ENCODE data around the gene ICAM3. TPM values are rescaled to one million over a fixed set of nuclear protein-coding genes. Genes with fewer than 3 reads are reported as not detected.

Gene ICAM3
- total RNA-seq, 4 donors from 2014 or later: 2.9 to 10.9 (median 5.2) TPM

GRCh38 chr19:10306327-10306726, 33.1 kb downstream of the ICAM3 start:
- no peaks in the 10 kb centered on the region for H3K9me3 ChIP-seq
- intact Hi-C loops (cut with DNase I): no loop called here
- peaks cover 0 to 17% (median 0%) of the 10 kb centered on the region in 4 donors for H3K27me3 ChIP-seq
- peaks cover 0 to 23% (median 13%) of the 10 kb centered on the region in 4 donors for H3K36me3 ChIP-seq
- no peak for TF ChIP-seq EP300 (IDR thresholded peaks at IDR 0.05)
- H3K4me1 ChIP-seq: no peaks in the 10 kb centered on the region
- no peak overlapping the region for H3K4me3 ChIP-seq
- no peak for DNase-seq (ENCODE audit: extremely low spot score)
- 90% methylated on average over 5 of the region's 5 CpGs for WGBS
- no peak overlapping the region for H3K27ac ChIP-seq (replicated peaks in 1 of 4)

DNA sequence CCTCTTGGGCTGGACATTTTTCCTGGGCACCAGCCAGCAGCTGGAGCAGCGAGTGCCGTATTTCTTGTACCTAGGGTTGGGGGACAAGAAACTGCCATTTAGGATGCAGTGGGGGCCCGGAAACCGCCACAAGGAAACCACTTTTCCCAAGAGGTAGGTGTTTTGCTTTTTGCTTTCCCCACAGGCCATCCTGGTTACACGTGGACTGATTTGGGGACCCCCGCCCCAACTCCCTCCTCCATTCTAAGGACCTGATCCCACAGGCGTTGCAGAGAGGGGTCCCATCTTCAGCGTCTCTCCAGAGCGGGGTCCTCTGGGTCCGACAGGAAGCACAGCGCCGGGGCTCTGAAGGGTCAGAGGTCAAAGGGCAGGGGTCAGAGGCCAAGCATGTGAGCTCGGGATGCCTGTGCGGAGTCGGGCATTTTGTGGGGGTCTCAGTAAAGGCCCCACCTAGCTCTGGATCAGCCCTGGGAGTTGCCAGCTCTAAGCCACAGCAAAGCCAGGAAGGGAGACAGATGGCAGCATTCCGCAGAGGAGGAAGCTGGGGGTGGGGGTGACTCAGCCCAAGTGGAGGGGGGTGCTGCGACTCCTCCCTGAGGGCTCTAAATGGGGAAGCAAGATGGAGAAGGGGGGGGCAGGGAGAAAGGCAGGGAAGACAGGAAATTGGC, 34.2 kb downstream of the ICAM3 start:
- TF ChIP-seq POLR2AphosphoS5 (IDR thresholded peaks at IDR 0.05) (no peak), POLR2A (IDR thresholded peaks at IDR 0.05; ENCODE audit: low read depth) (no peak), CTCF (IDR thresholded peaks at IDR 0.05) (no peak), EP300 (IDR thresholded peaks at IDR 0.05) (no peak)
- Histone ChIP-seq H3K4me3 (no peak overlapping the region), H3K27ac (replicated peaks in 1 of 4) (no peak overlapping the region), H3K36me3 (peaks cover 0 to 16% (median 7%) of the 10 kb centered on the region in 4 donors), H3K27me3 (peaks cover 0 to 21% (median 0%) of the 10 kb centered on the region in 4 donors), H3K4me1 (no peaks in the 10 kb centered on the region), H3K9me3 (no peaks in the 10 kb centered on the region)
- 76% methylated on average over 11 of the region's 17 CpGs for WGBS
- DNase-seq (ENCODE audit: extremely low spot score): no peak
- intact Hi-C loops (cut with DNase I): no loop called here

- H3K27me3 ChIP-seq: peaks cover 0 to 75% (median 23%) of the 10 kb centered on the region in 4 donors
- intact Hi-C loops (cut with DNase I): no loop called here
- no peak for DNase-seq (ENCODE audit: extremely low spot score)
- TF ChIP-seq EP300 (IDR thresholded peaks at IDR 0.05): no peak
- H3K36me3 ChIP-seq: peaks cover 0 to 5% (median 0%) of the 10 kb centered on the region in 4 donors
- H3K27ac ChIP-seq (replicated peaks in 1 of 4): no peak overlapping the region
- no peak overlapping the region for H3K4me3 ChIP-seq
- H3K9me3 ChIP-seq: no peaks in the 10 kb centered on the region
- WGBS: 45% methylated on average over 14 of the region's 14 CpGs
- H3K4me1 ChIP-seq: peaks cover 7 to 18% (median 15%) of the 10 kb centered on the region in 4 donors
Observed at GRCh38 chr19:10299545-10300458, 39.6 kb downstream of the ICAM3 start.

- Histone ChIP-seq H3K36me3 (no peaks in the 10 kb centered on the region), H3K4me3 (peak overlapping the region; percentile 25 to 47 (median 34)), H3K9me3 (no peaks in the 10 kb centered on the region), H3K4me1 (peaks cover 24 to 53% (median 49%) of the 10 kb centered on the region in 4 donors), H3K27ac (replicated peaks in 1 of 4) (no peak overlapping the region), H3K27me3 (peaks cover 12 to 93% (median 60%) of the 10 kb centered on the region in 4 donors)
- intact Hi-C loops (cut with DNase I): no loop called here
- WGBS: 9% methylated on average over 15 of the region's 58 CpGs
- no peak for DNase-seq (ENCODE audit: extremely low spot score)
- TF ChIP-seq POLR2A (IDR thresholded peaks at IDR 0.05; ENCODE audit: low read depth): no peak
- TF ChIP-seq EP300 (IDR thresholded peaks at IDR 0.05): no peak
- TF ChIP-seq POLR2AphosphoS5 (IDR thresholded peaks at IDR 0.05): no peak
- no peak for TF ChIP-seq CTCF (IDR thresholded peaks at IDR 0.05)
Observed at GRCh38 chr19:10295847-10296591, 43.4 kb downstream of the ICAM3 start.

DNA sequence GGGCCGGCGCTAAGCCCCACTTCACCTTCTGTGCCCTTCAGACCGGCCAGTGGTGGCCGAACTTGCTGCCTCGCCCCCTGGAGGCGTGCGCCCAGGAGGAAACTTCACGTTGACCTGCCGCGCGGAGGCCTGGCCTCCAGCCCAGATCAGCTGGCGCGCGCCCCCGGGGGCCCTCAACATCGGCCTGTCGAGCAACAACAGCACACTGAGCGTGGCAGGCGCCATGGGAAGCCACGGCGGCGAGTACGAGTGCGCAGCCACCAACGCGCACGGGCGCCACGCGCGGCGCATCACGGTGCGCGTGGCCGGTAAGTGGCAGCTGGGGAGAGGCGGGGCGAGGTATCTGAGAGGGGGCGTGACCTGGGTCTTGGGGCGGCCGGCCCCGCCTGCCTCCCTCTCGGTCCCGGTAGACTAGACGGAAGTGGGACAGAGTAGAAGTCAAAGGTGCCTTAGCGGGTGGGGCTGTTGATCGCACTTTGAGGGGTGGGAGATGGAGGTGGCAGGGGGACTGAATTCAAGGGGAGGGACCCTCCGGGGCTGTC, 44.0 kb downstream of the ICAM3 start:
- H3K27me3 ChIP-seq: peaks cover 16 to 99% (median 66%) of the 10 kb centered on the region in 4 donors
- H3K9me3 ChIP-seq: no peaks in the 10 kb centered on the region
- peaks cover 31 to 60% (median 55%) of the 10 kb centered on the region in 4 donors for H3K4me1 ChIP-seq
- TF ChIP-seq CTCF (IDR thresholded peaks at IDR 0.05): no peak
- no peak for TF ChIP-seq POLR2A (IDR thresholded peaks at IDR 0.05; ENCODE audit: low read depth)
- no peak for TF ChIP-seq EP300 (IDR thresholded peaks at IDR 0.05)
- TF ChIP-seq POLR2AphosphoS5 (IDR thresholded peaks at IDR 0.05): no peak
- intact Hi-C loops (cut with DNase I): no loop called here
- no peaks in the 10 kb centered on the region for H3K36me3 ChIP-seq
- peak overlapping the region; percentile 25 to 47 (median 34) for H3K4me3 ChIP-seq
- WGBS: under 1% methylated on average over 29 of the region's 48 CpGs
- no peak for DNase-seq (ENCODE audit: extremely low spot score)
- H3K27ac ChIP-seq (replicated peaks in 1 of 4): no peak overlapping the region

Measured in esophagus muscularis mucosa (tissue), 4 donors.